Testis (tissue), 3 donors: ENCODE results near the gene PLAGL1. TPM values are rescaled to one million over a fixed set of nuclear protein-coding genes. Genes with fewer than 3 reads are reported as not detected.

ENCODE experiments used
- DNase-seq: peaks from one replicate; pipeline ENCODE4 v3.0.0-alpha.2; 2019
- H3K27ac ChIP-seq, 2 donors: fragments of 200-600 bp; sonication (generic); one replicate each; pipeline ENCODE4 v1.5.1; 2019
- H3K27me3 ChIP-seq: fragments of 200-600 bp; sonication (generic); one replicate; pipeline ENCODE4 v1.5.1; 2019
- H3K36me3 ChIP-seq: fragments of 200-600 bp; sonication (generic); one replicate; pipeline ENCODE4 v1.5.1; 2017; ENCODE audit warnings: low read depth; ENCODE audit errors: missing control alignments
- H3K4me1 ChIP-seq: fragments of 200-600 bp; sonication (generic); one replicate; pipeline ENCODE4 v1.5.1; 2019
- H3K4me3 ChIP-seq, 2 donors: fragments of 200-600 bp; sonication (generic); one replicate each; pipeline ENCODE4 v1.5.1; 2017 to 2019
- H3K9me3 ChIP-seq: fragments of 200-600 bp; sonication (generic); one replicate; pipeline ENCODE4 v1.5.1; 2017
- CTCF ChIP-seq, 3 experiments: fragments of 450-650 bp in 2 of 3; fragments of 200-600 bp in 1 of 3; sonication (generic) in 1 of 3; IDR thresholded peaks; one replicate each; pipeline ENCODE4 v1.5.1; 2016 to 2019; ENCODE audit warnings: antibody characterized with exemption in 3 of 3, mild to moderate bottlenecking in 2 of 3, moderate library complexity in 1 of 3
- POLR2A ChIP-seq: fragments of 450-650 bp; IDR thresholded peaks from one replicate; pipeline ENCODE4 v1.6.1; 2017; ENCODE audit warnings: antibody characterized with exemption, mild to moderate bottlenecking, moderate library complexity
- WGBS, 2 donors: methylation state at CpG; one replicate each; pipeline ENCODE4 v1.1.5; 2018; 5-methylcytosine and 5-hydroxymethylcytosine counted together
- intact Hi-C: fragments of 100-400 bp; cut with DNase I; formaldehyde crosslinking; loops from one replicate; pipeline ENCODE4 v1.15.1; 2023; ENCODE audit warnings: low total_unique reads
- polyA plus RNA-seq: library from polyadenylated mRNA; stranded (reverse); fragments of 350-450 nt; fragmentation: Illumina TruSeq; extraction: RNeasy Lipid Tissue Mini Kit (QIAGEN cat#74804); gene quantifications from one replicate; pipeline ENCODE4 v1.2.3, GENCODE V29; 2014; ENCODE audit warnings: low read depth, low replicate concordance; ENCODE audit not compliant: insufficient read depth
- small RNA-seq, 2 donors: library from RNA; depleted of rRNA; stranded (forward); fragments of <200 nt; gene quantifications; one replicate each; pipeline ENCODE3, GENCODE V24; 2016
- total RNA-seq, 2 donors: library from RNA; depleted of rRNA; stranded (reverse); fragments of >200 nt; gene quantifications; one replicate each; pipeline ENCODE4 v1.2.3, GENCODE V29; 2016

PLAGL1 gene
- total and polyA plus RNA-seq, 3 donors from 2014 or later: 16.2 to 31.3 (median 17.4) TPM

GRCh38 chr6:143896126-143896860 lies 111.8 kb downstream of the PLAGL1 start:
- intact Hi-C loops: no loop called here
- H3K4me1 ChIP-seq: no peaks in the 10 kb centered on the region
- H3K27ac ChIP-seq: no peak overlapping the region
- TF ChIP-seq CTCF (IDR thresholded peaks at IDR 0.05): no peak
- TF ChIP-seq POLR2A: no peak
- WGBS, 2 donors: 97 to 99% methylated on average over 3 of the region's 3 CpGs
- H3K9me3 ChIP-seq: no peaks in the 10 kb centered on the region
- H3K36me3 ChIP-seq: no peaks in the 10 kb centered on the region
- H3K4me3 ChIP-seq: no peak overlapping the region
- DNase-seq: no peak
- H3K27me3 ChIP-seq: no peaks in the 10 kb centered on the region

GRCh38 chr6:143894655-143895054 lies 113.4 kb downstream of the PLAGL1 start:
- intact Hi-C loops: no loop called here
- no peak for DNase-seq

More at GRCh38 chr6:143894655-143895054, 113.4 kb downstream of the PLAGL1 start:
- Histone ChIP-seq H3K9me3 (no peaks in the 10 kb centered on the region), H3K4me1 (no peaks in the 10 kb centered on the region), H3K36me3 (no peaks in the 10 kb centered on the region), H3K27ac (no peak overlapping the region), H3K27me3 (no peaks in the 10 kb centered on the region), H3K4me3 (no peak overlapping the region)
- TF ChIP-seq CTCF (IDR thresholded peaks at IDR 0.05) (no peak), POLR2A (no peak)
- WGBS, 2 donors: 79 to 94% methylated on average over 1 of the region's 1 CpG

Small RNAs within 50 kb of the gene (small RNA-seq; reads per million reads assigned to genes)
- 0 reads per million in 2 donors for gene RF02143

Other genes with a start within 250 kb of the PLAGL1 start
- gene LTV1, start 164.9 kb downstream of the PLAGL1 start, total RNA-seq: 10 to 100 TPM; 18.5 to 22.1 TPM
- gene LTV1, start 164.9 kb downstream of the PLAGL1 start, polyA plus RNA-seq: 19.7 TPM
- 10 to 100 TPM in 1 of 2 donors, 1 to 10 TPM in 1; 4.6 to 16.9 TPM for gene ZC2HC1B, start 143.8 kb downstream of the PLAGL1 start, total RNA-seq
- gene ZC2HC1B, start 143.8 kb downstream of the PLAGL1 start, polyA plus RNA-seq: 23.0 TPM
- 100 to 1,000 TPM; 153 to 200 TPM for gene SF3B5, start 87.3 kb upstream of the PLAGL1 start, total RNA-seq
- 174 TPM for gene SF3B5, start 87.3 kb upstream of the PLAGL1 start, polyA plus RNA-seq
- gene STX11, start 142.3 kb upstream of the PLAGL1 start, total RNA-seq: 1 to 10 TPM; 6.1 to 9.5 TPM
- gene STX11, start 142.3 kb upstream of the PLAGL1 start, polyA plus RNA-seq: 4.6 TPM